HG03103 (cell line): Measurements from ENCODE around the gene FAXDC2.
A peak's percentile ranks its signal among the peaks of the same experiment; 100 is the strongest.

Experiments used
- ATAC-seq: cut with Tn5 transposase; IDR thresholded peaks from one replicate; pipeline ENCODE4 v1.9.1; 2021; ENCODE audit warnings: low read depth; ENCODE audit not compliant: unreplicated experiment

FAXDC2 gene

GRCh38 chr5:154802050-154802449 lies 48.4 kb downstream of the FAXDC2 start:
- no peak for ATAC-seq

- no peak for ATAC-seq
Measured at GRCh38 chr5:154801083-154801482, 49.3 kb downstream of the FAXDC2 start.

GRCh38 chr5:154800582-154800981 lies 49.8 kb downstream of the FAXDC2 start:
- ATAC-seq: no peak

GRCh38 chr5:154797762-154798161 lies 52.6 kb downstream of the FAXDC2 start:
- no peak for ATAC-seq

- no peak for ATAC-seq
Measured at GRCh38 chr5:154795235-154795596, 55.2 kb downstream of the FAXDC2 start.

GRCh38 chr5:154794525-154795234 lies 55.7 kb downstream of the FAXDC2 start:
- no peak for ATAC-seq

- no peak for ATAC-seq
Measured at GRCh38 chr5:154793599-154794524, 56.5 kb downstream of the FAXDC2 start.

GRCh38 chr5:154791535-154791934 lies 58.9 kb downstream of the FAXDC2 start:
- peak; percentile 90 for ATAC-seq

GRCh38 chr5:154788212-154788611 lies 62.2 kb downstream of the FAXDC2 start:
- no peak for ATAC-seq

GRCh38 chr5:154786414-154786813 lies 64.0 kb downstream of the FAXDC2 start:
- no peak for ATAC-seq

- ATAC-seq: no peak
Measured at GRCh38 chr5:154784856-154785255, 65.5 kb downstream of the FAXDC2 start.

GRCh38 chr5:154783774-154784460 lies 66.5 kb downstream of the FAXDC2 start:
- ATAC-seq: peak; percentile 36

- ATAC-seq: no peak
Measured at GRCh38 chr5:154782812-154783592, 67.4 kb downstream of the FAXDC2 start.

GRCh38 chr5:154782326-154782725 lies 68.1 kb downstream of the FAXDC2 start:
- no peak for ATAC-seq

GRCh38 chr5:154780128-154780527 lies 70.3 kb downstream of the FAXDC2 start:
- peak; percentile 48 for ATAC-seq

- no peak for ATAC-seq
Measured at GRCh38 chr5:154779105-154779504, 71.3 kb downstream of the FAXDC2 start.

GRCh38 chr5:154778534-154778933 lies 71.9 kb downstream of the FAXDC2 start:
- no peak for ATAC-seq

- ATAC-seq: no peak
Measured at GRCh38 chr5:154776167-154776566, 74.2 kb downstream of the FAXDC2 start.

- no peak for ATAC-seq
Measured at GRCh38 chr5:154773326-154773725, 77.1 kb downstream of the FAXDC2 start.

GRCh38 chr5:154771383-154771901 lies 79.0 kb downstream of the FAXDC2 start:
- no peak for ATAC-seq
